ENCODE measurements around the gene MT1F.
A peak's percentile ranks its signal among the peaks of the same experiment; 100 is the strongest.
"Not testable (repeated sequence)": the region's sequence is repeated elsewhere in the genome, so short reads cannot be mapped to it uniquely, and the experiment has no call there.

MT1F gene

DNA sequence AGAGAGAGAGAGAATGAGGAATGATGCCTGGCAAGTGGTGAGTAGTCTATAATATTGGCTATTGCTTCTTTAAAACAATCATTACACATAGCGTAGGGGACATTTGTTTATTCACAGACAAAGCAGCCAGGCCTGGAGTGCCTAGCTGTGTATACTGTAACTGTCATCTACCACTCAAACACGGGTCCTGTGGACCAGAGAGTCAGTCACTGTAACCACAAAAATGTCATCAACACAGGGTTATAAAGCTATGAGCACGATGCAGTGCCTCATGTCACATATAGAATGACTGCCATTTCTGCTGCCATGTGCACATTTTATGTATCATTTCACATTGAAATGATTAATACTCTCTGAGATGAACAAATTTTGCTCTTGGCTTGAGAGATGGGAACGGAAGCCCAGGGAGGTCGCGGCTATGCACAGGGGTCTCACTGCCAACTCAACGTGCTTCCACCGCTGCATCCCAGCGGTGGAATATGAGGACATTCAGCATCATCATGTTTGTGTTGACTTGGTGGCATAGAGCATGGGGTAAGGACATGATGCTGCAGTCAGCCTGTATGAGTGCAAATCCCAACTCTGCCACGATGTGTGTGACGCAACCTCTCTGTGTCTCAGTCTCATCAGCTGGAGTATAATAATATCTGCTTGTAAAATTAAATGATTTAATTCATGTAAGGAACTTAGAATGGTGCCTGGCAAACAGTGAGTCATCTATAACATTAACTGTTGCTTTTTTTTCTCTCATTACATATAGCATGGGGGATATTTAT is 15.2 kb downstream of the MT1F start:
- DNase-seq (ENCODE audit: low spot score) = no peak

DNA sequence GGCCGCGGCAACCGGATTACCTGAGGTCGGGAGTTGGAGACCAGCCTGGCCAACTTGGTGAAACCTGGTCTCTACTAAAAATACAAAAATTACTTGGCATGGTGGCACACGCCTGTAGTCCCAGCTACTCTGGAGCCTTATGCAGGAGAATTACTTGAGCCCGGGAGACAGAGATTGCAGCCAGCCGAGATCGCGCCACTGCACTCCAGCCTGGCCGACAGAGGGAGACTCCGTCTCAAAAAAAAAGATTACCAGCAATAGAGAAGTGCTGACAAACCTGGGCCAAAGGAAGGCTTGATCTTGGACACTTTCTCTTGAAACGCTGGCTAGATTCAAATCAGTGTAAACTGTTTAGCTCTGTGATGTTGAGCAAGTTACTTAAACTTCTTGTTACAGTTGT is 16.2 kb downstream of the MT1F start:
- DNase-seq (ENCODE audit: low spot score) = no peak

DNA sequence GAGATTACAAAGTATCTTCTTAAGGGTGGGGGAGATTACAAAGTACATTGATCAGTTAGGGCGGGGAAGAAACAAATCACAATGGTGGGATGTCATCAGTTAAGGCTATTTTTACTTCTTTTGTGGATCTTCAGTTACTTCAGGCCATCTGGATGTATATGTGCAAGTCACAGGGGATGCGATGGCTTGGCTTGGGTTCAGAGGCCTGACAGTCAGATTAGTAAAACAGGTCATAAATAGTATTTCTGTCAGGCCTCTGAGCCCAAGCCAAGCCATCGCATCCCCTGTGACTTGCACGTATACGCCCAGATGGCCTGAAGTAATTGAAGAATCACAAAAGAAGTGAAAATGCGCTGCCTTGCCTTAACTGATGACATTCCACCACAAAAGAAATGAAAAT is 16.8 kb downstream of the MT1F start:
- DNase-seq (ENCODE audit: low spot score) = not testable (repeated sequence)

DNA sequence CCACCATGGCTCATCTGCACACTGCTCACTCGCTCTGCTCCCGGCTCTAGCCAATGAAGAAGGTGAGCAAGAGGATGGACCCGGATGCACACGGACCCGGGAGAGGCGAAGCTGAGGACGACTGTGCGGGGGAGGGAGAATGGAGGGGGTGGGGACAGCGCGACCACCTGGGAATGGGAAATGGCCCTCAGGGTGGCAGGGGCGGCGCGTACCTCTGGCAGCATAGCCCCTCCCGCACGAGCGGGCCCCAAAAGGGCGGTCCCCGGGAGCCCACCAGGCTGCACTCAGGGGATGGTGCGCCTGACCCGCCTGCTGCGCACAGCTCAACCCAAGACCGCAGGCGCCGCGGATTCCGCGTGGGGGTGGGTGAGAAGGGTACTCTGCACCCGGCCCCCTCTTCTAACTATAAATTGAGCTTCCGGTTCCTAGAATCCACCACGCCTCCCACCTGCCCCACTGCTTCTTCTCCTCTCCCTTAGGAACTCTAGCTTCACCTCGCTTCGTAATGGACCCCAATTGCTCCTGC is 18.0 kb downstream of the MT1F start:
- DNase-seq (ENCODE audit: low spot score) = no peak

DNA sequence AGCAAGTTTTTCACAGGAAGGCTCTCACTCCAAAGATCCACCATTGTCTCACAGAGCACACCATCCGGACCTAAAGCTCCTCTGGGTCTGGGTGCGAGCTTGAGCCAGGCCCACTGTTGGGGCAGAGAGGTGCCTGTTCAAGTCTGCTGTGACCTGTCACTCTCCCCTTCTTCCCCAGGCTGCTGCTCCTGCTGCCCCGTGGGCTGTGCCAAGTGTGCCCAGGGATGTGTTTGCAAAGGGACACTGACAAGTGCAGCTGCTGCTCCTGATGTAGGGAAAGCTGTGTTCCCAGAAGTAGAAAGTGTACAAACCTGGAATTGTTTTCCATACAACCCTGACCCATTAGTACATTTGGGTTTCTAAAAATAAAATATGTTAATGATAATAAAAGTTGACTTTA is 19.7 kb downstream of the MT1F start:
- DNase-seq (ENCODE audit: low spot score) = no peak

DNA sequence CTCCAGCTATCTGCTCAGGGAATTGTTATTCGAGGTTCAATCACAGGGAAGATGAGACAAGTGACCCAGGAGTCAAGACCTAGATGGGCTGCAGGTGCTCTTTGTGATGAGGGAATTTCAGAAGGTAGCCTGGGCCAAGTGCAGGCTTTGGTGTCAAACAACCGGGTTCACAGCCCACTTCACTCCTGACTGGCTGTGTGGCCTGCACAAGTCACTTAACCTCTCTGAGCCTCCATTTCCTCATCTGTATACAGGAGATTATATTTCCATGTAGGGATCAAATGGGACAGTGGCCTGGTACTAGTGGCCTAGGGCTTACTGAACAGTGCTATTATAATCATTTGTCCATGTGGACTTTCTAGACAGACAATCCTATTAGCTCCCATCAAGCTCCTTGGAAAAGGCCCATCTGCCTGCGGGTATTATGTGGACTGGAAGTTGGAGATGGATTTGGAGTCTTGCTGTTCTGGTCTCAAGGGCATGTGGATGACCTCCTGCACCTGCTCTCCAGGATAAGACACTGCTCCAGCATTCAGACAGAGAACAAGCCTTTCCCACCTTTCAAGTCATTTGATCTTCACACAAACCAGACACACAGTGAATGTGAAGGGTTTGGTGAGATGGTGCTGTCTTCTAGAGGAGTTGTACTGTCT is 21.4 kb downstream of the MT1F start:
- DNase-seq (ENCODE audit: low spot score) = no peak

DNA sequence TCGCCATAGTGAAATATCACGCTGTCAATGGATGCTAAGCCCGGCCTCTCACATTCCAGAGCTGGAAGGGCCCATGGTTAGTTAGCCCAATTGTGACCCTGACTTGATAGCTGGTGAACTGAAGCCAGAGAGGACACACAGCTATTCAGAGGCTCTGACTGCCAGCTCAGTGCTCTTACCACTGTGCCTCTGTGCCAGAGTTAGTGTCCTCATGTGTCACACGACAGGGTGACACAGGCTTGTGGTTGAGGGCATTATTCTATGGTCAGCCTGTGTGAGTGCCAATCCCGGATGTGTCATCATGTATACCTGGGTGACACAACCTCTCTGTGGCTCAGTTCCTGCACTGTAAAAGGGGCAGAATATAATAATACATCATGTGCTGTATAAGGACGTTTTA is 22.1 kb downstream of the MT1F start:
- no peak for DNase-seq (ENCODE audit: low spot score)

DNA sequence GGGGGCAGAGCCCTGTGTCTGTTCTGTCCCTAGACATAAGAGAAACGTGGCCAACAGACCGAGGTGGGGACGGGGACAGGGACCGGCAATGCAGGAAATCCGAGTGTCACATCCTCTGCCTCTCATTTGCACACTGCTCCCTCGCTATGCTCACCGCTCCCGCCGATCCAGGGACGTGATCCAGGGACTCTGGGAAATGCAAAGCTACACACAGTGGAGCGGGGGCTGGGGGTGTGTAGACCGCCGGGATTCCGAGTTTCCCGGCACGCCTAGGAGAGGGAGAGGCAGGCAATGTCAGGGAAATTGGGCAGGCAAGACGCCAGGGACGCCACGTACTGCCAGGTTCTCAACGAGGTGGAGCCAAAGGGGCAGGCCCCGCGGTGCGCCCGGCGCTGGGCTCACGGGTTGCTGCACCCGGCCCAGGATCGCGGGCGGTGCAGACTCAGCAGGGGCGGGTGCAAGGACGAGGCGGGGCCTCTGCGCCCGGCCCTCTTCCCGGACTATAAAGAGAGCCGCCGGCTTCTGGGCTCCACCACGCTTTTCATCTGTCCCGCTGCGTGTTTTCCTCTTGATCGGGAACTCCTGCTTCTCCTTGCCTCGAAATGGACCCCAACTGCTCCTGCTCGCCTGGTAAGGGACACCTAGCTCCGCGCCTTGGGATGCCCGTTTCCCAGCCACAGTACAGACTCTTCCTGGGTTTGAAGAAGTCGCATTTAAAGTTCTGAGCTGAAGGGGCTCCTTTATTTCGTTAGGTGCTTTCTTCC is 24.4 kb downstream of the MT1F start, which contains the start of gene MT1X:
Gene MT1X, plus strand, starts transcription at position 532 of the 764 bp plus-strand sequence. Its CDS starts 71 bp downstream, at position 603.
- peak; percentile 38 for DNase-seq (ENCODE audit: low spot score)

DNA sequence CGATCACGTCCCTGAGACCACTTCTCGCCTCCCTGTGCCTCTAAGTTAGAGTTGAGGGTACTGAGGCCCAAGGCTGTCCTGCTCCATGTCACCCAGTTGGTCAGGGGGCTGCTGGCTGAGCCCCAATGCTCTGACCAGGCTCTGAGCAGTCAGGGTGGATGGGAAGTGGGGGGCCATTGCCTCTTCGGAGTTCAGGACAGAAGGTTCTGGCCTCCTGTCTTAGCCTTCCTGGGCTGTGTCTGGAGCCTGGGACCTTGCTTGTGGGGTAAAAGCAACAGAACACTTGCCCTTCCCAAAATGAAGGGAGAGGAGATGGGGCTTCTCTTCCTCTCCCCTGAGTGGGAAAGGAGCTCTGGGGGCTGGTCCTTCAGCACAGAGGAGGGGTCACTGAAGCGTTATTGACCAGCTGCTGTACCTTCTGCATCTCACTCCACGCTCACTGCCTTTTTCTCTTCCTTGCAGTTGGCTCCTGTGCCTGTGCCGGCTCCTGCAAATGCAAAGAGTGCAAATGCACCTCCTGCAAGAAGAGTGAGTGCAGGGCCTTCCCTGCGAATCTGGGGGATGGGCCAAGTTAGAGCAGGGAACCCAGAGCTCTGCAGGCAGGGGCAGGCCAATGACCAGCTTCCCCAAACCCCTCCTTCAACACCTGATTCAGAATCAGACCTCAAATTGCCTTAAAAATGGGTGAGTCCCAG is 25.1 kb downstream of the MT1F start:
- no peak for DNase-seq (ENCODE audit: low spot score)

DNA sequence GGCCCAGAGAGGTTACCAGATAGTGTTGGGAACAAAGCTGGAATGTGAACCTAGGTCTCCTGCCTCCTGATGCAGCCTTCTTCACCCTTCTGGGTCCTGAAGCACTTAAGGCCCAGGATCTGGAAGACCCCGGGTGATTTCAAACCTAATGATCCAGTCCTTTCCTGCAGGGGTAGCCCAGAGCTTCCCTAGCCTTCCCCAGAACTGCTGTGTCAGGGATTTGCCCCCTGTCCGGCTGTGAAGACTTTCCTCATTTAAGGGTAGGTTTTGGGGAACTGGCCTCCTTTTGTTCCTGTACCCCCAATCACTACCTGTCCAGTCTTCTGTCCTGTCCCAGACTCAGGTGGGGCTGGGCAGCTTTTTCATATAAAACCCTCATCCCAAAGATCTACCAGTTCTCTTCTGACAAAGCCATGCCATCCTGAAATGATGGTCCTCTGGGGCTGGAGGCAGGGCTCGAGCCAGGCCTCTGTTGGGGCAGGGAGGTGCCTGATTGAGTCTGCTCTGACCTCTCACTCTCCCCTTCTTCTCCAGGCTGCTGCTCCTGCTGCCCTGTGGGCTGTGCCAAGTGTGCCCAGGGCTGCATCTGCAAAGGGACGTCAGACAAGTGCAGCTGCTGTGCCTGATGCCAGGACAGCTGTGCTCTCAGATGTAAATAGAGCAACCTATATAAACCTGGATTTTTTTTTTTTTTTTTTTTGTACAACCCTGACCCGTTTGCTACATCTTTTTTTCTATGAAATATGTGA is 25.8 kb downstream of the MT1F start:
- no peak for DNase-seq (ENCODE audit: low spot score)

DNA sequence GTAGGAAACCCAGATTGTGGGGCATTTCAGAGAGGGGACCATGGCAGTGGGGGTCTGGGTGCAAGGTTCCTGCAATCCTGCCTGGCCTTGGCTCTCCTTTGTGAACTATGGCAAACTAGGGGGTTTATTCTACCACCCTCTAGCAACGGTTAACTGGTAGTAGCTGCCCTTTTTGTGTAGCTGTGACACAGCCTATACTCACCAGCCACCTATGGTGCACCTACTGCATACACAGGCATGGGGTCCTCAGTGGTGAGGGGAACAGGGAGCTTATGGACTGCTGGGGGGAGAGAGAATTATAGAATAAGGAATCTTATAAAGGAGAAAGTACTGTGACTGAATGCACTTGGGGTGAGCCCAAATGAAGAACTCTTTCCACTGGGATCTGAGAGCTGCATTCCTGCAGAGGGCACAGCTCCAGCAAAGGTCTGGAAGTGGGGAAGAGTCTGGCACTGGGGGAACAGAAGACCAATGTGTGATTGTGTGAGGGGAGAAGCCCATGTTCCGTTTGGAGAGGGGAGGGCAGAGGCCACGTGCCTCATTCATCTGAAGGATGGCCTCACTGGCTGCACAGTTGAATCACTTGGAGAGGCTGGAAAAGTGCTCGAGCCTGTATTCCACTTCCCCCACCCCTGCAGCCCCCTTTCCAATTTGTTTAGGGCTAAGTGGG is 26.6 kb downstream of the MT1F start:
- DNase-seq (ENCODE audit: low spot score) = no peak

DNA sequence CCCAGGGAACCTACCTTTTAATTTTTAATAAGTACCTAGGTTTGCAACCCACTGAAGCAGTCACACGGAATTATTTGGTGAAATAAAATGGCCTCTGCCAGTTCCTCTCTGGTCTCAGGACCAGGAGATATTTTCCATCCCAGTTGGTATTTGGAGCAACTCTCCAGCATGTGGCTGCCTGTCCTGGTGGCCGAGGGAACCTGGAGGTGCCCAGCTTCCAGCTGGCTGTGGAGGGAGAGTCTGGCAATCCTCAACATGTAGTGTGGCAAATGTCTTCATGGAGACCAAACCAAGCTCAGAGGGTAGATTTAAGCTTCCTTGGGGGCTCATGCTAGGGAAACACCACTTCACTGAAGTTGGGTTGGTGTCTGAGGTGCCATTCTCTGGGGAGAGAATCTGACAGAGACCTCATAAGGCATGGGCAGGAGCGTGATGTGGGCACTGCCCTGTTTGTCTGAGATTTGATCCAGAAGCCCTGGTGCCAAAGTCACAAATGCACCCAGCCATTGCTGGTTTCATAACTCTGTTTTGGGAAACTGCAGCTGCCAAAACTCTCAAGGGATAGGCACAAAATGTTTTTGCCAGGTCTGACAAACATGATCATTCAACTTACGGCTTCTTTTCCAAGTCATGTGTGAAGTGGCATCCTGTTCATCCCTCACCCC is 27.3 kb downstream of the MT1F start:
- no peak for DNase-seq (ENCODE audit: low spot score)

DNA sequence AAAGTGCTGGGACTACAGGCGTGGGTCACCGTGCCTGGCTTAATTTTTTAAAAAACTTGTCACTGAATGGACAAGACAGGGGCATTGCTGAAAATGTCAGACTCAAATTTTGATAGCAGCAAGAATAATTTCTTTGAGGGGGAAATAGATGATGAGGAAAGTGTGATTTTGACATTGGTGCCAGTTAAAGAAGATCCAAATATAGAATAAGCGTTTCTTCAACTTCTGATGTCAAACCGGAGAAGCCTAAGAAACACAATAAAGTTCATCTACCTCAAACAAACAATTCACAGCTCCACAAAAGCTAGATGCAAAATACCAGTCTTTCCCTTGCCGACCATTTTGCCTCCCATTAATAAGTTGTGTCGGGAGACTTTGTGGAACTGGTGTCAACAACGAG is 29.0 kb downstream of the MT1F start:
- DNase-seq (ENCODE audit: low spot score) = no peak

DNA sequence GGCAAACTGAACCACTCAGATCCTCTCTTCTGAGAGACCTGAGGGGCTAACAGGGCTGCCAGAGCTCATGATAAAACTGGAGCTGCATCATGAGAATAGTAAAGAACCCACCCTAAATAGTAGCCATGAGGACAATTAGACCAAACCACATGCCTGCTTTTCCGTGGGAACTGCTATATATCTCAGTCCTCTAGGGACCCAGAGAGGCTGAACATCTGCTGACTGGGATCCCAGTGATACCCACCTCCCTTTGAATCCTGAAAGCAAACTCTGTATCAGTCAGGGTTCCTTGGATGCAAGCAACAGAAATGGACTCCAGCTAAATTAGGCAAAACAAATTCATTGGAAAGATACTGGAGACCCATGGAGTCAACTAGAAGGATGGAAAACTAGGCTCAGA is 31.0 kb downstream of the MT1F start:
- no peak for DNase-seq (ENCODE audit: low spot score)

DNA sequence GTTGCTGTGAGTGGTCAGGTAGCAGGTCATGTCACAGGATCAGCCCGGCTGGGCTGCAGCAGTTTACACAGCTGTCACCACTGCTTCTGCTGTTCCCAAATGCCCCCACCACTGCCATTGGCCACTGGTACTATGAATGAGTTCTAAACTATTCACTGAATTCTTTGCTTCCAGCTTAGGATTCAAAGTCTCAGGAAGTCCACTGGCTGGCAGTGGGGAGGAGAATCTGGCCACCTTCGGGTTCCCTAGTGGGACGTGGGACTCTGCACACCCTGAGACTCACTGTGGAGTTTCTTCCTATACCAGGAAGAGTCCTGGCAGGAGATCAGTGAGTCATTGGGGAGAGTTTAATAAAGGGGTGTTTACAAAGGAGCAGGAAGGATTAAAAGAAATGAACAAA is 31.4 kb downstream of the MT1F start:
- DNase-seq (ENCODE audit: low spot score) = no peak

DNA sequence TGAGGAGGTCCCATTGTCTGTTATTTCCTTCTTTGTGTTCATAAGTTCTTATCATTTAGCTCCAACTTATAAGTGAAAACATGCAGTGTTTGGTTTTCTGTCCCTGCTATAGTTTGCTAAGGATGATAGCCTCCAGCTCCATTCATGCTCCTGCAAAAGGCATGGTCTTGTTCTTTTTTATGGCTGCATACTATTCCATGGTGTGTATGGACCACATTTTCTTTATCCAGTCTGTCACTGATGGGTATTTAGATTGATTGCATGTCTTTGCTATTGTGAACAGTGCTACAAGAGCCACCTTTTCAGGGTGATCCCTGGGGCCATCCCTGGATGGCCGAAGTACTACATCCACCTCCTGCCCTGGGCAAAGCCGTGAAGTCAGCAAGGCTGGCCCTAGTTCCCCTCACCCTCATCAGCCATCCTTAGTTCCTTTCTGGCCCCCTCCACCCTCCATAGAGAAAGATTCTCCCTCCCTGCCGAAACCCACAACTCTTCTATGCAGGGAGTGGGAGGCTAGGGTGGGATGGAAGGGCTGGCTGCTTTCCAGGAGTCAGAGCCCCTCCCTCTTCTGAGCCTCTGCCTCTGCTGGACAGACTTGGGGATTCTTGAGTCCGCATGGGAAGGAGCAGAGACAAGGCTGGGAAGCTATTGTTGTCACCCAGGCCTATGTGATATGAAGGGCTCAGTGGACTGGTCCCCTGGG is 32.8 kb downstream of the MT1F start:
- no peak for DNase-seq (ENCODE audit: low spot score)

DNA sequence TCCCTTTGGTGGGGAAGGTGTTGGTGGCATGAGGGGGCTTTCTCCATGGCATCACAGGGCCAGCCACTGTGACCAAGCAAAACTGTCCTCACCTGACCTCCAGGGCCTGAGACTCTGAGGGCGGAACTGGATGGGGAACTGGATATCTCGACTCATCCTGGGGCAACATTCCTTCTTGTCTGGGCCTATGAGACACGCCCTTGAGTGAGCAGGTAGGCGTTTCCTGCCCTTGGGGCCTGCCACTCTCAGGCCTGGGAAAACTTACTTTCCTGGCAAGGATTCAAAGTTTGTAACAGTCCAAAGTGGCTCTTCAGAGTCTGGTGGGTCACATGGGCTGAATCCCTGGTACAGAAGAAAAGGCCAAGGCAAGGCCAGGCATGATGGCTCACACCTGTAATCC is 34.1 kb downstream of the MT1F start:
- no peak for DNase-seq (ENCODE audit: low spot score)

DNA sequence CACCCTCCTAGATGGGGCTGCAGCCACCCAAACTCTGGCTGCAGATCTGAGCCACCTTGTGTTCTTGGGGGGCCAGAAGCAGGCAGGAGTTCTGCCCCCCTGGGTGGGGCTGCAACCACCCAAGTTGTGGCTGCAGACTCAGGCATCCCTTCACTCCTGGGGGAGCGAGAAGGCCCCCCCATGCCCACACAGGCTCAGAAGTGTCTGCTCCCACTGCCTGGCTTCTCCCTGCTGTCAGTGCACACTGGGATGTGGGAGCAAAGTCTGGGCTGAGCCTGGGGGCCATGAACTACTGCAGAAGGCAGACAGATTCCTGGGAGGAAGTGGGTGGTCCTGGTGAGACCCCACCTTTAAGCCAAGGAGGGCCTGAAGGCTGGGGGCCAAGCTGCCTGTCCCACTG is 37.5 kb downstream of the MT1F start:
- no peak for DNase-seq (ENCODE audit: low spot score)

DNA sequence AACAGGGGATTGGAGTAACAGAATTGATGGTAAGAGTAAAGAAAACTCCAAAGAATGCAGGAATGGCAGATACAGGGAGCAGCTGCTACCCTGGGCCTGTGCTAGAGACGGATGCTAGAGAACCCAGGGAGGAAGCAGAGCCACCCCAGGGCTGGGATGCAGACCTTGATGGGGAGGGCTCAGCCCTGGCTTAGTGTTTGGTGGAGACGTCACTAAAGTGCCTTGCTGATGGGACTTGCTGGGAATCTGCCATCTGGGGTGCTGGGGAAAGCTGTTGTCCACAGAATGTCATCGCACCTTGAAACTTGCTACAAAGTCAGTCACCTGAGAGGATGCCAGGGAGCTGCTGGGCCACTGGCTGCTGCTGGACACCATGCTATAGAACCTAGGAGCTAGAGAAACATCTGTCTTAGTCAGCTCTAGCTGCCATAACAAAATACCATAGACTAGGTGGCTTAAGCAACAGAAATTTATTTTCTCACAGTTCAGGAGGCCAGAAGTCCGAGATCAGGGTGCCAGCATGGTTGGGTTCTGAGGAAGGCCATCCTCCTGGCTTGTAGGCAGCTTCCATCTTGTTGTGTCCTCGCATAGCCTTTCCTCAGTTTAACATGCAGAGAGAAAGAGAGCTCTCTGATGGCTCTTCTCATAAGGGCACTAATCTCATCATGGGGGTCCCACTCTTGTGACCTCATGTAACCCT is 39.8 kb downstream of the MT1F start:
- DNase-seq (ENCODE audit: low spot score) = no peak

Measured in hematopoietic multipotent progenitor cell treated with erythropoietin and hydrocortisone succinate and interleukin-3 and kit ligand, for 17 days (in vitro differentiated cells).